Right renal pelvis (tissue), 4 donors: ENCODE measurements around the gene ACE2. TPM values are rescaled to one million over a fixed set of nuclear protein-coding genes. Genes with fewer than 3 reads are reported as not detected.

Experiments used
- DNase-seq, 4 donors: peaks; one replicate each; pipeline ENCODE4 v3.0.0-alpha.2; 2013; ENCODE audit warnings: low read depth in 4 of 4, low spot score in 3 of 4, missing footprints in 1 of 4
- polyA plus RNA-seq, 4 donors: library from polyadenylated mRNA; unstranded; fragments of 120-200 nt; gene quantifications; one replicate each; pipeline ENCODE4 v1.2.1, GENCODE V29; 2013; ENCODE audit not compliant: insufficient read length in 4 of 4

Gene ACE2
- polyA plus RNA-seq, 4 donors = 43.5 to 70.3 (median 53.9) TPM

DNA sequence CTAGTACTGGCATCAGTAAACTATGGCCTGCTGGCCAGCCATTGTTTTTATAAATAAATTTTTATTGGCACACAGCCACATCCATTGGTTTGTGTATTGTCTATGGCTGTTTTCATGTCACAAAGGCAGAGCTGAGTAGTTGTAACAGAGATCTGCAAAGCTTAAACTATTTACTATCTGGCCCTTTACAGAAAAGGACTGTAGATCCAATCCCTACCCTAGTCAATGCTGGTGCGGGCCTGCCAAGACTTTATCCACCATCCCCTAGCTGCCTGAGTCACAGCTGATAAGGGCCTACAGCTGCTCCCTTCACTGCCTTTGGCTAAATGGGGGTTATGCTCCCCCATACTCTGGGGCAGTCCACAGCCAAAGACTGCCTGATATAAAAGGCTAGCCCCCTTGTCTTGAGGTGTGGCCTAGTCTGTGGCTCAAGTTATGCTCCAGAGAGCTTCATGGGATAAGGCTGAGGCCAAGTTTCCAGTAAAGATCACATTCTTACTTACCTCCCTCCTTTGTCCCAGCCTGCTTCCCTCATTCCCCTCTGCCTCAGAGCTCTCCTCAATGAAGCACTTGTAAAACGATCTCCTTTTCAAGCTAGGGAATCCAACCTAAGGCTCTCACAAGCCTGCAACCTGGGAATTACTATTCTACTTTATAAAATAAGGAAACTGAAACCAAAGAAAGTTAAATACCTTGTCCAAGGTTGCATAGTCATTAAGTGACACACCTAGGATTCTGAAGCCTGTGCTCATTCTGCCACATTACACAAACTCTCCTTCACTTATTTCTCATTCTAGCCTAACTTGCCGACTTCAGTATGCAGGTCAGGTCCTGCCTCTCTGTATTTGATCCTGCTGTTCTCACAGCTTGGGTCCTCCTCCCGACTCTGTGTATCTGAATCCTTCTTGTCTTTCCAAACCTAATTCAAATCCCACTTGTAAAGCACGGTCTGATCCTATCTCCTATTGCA lies 20.7 kb downstream of the ACE2 start:
- DNase-seq = no peak

DNA sequence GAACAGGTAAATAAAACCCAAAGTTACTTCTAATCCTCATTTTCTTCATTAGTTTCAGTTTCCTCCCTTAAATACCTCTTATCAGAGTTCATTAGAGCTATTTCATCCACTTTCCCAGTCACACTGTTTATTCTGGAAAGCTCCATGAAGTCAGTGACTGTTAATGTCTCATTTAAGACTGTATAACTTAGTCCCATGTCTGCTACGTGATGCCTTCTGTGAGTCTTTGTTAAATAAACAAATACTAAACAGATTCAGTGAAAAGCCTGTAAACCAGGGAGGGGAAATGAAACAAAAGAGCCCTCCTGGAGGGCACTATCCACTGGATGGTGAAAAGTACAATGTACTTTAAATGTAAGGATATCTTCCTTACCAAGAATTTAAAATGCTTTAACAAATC lies 24.7 kb downstream of the ACE2 start:
- no peak for DNase-seq

DNA sequence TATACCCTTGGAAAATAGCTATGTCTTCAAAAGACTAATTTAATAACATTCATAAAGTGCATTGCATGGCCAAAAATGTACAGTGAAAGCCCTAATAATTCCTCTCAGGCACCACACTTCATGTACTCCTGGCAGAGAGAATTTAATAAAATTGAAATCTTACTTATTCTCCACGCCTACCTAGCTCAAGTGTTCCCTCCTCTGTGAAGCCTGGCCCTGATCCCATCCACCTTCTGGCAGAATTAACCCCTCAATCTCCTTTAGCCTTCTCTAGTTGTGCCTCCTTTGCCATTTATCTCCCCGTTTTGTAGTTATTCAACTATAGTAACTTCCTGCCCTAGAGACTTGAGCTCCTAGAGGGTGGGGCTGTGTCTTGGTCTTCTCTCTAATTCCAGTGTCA lies 26.7 kb downstream of the ACE2 start:
- DNase-seq = no peak

DNA sequence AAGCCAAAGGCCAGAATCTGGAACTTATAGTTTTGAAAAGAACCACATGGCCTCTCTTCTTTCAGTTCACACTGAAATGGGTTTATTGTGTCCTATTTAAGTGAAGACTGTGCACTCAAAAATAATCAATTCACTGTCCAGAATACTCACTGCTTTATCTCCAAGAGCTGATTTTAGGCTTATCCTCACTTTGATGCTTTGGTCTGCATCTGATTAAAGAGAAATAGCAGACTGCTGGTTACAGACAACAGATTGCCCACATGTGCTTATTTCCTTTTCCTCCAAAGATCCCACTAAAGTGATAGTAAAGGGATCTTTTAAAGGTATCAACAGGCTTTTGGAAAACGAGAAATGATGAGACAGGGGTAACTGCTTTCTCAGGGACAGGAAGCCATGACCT lies 30.6 kb downstream of the ACE2 start:
- no peak for DNase-seq

DNA sequence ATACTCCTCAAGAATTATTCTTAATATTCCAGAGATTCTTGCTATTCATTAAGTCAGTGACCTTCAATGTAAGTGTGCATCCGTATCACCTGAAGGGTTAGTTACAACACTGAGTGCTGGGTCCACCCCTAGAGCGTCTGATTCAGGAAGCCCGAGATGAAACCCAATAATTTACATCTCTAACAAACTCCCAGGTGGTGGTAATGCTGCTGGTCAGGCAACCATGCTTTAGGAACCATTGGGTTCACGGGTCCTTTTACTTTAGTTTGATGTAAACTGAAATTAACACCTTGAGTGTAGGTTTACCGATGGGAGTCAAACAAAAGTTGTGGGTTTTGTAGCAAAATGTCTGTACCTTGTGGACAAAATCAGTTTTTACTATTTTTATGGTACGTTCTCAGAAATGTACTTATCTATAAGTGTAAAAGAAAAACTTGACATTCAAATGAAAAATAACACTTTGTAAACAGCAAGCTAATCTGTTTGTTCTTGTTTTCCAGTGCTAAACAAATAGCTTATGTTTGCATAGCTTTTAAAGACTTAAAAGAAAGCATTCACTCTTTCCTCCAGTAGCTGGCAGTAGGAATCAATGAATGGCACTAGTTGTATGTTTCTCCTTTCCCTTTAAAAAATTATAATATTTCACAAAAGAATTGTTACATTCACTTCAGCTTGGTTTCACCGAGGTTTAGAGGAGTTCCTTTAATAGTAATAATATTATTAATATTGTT lies 32.7 kb downstream of the ACE2 start:
- no peak for DNase-seq

DNA sequence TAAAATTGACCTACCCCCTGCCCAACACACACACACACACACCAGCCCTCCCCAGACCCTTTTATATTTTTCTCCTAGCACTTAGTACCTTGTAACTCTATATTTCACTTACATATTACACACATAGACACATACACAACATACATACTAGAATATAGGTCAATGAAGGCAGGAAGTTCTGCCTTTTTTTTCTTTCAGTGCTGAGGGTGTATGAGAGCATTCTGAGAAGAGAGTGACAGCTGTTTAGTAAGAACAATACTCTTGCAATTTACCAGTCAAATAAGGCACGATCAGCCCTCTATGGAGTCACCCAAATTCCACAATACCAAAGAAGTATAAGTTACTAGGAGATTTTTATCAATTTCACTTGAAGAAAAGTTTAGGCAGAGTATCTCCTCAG lies 33.5 kb downstream of the ACE2 start:
- no peak for DNase-seq

DNA sequence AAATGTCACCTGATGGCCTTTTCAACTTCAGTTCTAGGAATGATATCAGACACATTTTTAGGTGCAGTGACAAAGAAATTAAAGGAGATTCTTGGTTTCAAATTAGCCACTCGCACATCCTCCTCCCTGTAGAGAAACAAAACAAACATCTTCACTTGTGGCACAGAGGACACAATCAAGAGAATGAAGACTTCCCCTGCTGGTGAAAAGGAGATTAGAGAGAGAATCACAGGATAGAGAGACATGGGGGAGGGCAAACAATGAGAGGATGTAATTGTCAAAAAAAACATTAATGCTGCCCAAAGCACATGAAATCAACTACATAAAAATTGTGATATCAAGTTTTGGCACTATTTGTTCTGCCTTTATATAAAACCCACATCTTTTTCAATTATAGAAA lies 34.5 kb downstream of the ACE2 start:
- DNase-seq = no peak

DNA sequence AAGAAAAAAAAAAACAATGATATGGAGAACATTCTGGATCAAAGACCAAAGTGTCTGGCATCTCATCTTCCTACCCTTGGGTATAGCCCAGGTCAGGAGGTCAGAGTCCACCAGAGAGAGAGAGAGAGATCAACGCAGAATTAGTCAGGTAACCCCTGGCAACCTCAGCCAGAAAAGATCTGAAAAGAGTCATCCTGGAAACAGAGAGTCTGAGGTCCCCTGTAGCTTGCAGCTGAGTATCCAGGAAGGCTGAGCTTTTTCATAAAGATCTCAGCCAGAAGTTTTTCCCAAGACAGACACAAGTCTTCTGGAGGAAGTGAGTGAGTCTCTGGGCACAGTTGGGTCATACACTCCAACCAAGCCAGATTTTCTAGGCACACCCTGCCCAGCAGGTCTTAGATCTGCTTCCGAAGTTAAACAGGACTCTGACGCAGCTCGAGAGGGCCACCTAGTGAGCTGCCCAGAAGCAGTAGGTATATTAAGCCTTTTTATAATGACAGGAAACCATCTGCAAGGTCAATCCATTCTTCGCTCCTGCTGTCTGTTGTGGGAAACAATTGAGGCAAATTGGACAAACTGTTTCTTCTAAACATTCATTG lies 35.7 kb downstream of the ACE2 start:
- peak in 2 of 4 donors; percentile 3 to 26 for DNase-seq

DNA sequence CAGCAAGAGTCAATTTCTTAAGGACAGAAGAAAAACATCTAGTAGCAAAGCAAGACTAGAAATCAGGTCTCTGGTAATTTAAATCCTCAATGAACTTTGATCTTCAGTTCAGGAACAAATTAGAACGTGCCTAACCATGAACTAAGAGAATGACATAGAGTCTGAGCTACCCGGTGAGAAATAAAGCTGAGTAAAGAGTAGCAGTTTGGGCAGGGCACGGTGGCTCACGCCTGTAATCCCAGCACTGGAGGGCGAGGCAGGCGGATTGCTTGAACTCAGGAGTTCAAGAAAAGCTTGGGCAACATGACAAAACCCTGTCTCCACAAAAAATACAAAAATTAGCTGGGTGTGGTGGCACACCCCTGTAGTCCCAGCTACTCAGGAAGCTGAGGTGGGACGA lies 37.7 kb downstream of the ACE2 start:
- no peak for DNase-seq

DNA sequence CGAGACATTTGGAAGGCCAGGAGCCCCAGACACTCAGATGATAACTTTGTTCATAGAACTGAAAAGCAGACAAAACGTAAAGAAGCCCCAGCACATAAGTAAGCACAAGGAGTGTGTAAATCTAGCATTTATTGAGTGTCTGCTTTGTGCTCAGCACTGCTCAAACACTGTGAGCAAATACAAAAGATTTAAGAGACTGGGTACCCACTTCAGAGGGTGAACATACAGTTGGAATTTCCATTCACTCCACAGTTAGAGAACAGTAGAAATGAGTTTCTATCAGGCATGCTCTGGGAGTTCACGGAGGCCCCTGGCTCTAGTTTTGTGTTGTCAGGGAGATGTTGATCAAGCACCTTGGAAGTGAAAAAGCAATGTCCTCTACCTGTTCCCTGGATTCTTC lies 39.8 kb downstream of the ACE2 start:
- DNase-seq = no peak

DNA sequence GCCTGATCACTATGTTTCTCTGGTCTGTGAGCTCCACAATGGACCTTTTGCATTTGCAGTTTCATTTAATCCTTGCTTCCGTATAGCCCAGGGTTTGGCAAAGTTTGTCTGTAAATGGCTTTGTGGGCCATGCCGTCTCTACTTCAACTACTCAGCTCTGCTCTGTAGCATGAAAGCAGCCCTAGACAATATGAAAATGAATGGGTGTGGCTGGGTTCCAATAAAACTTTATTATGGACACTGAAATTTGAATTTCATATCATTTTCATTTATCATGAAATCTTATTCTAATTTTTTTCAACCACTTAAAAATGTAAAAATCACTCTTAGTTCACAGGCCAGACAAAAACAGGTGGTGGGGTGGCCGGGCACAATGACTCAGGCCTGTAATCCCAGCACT lies 41.5 kb downstream of the ACE2 start:
- no peak for DNase-seq

DNA sequence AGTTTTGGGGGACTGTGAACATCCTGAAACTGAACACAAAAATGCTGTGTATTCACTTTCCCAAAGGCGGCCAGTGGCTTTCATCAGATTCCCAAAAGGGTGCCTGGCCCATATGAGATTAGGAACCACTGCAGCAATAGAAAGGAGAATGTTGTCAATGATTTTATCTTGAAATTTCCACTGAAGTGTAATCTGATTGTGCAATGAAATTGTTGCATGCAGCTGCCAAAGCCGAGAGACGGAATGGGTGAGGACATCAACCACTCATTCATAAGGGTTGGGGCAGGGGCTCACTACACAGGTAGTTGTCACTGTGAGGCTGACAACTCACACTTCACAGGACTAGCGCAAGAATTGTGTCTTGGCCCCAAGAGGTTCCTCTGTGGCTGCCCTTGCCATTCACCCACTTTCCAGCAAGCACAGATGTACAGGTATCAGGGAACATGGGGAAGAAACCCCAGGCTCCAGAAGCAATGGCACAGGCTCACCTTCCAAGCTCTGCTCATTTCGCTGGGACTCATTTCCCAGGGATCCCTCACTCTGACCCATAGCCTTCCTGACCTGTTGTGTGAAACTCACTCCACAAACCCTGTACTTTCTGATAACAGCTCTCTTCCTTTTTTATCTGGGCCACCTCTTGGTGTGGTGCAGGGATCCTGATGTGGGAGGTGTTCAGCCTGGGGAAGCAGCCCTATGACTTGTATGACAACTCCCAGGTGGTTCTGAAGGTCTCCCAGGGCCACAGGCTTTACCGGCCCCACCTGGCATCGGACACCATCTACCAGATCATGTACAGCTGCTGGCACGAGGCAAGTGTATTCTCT lies 51.4 kb downstream of the ACE2 start:
- no peak for DNase-seq

DNA sequence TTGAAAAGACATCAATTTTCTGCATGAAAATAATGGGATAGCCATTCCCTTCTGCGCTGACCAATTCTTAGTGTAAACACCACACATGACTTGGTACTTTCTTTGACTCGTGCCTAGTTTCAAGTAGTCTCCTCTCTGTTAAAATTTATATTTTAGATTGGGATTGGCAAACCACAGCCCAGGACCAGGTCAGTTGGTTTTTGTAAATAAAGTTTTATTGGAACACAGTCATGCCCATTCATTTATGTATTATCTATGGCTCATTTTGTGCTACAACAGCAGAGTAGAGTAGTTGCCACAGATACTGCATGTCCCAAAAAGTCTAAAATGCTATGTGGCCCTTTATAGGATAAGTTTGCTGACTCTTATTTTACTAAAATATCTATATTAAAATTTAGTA lies 53.4 kb downstream of the ACE2 start:
- DNase-seq = no peak

DNA sequence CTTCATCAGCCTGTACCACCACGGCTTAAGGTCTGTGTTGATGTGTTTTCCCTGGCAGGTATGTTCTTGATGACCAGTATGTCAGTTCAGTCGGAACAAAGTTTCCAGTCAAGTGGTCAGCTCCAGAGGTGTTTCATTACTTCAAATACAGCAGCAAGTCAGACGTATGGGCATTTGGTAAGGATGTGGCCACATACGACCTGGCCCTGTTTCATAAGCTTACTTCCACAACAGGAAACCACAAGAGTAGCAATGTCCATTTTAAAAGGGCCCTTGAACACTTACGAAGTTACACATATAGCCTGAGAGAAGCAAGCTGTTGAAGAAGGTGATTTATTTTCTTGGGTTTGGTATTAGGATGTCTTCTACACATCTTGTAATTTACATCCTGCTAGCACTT lies 54.0 kb downstream of the ACE2 start:
- DNase-seq = no peak

DNA sequence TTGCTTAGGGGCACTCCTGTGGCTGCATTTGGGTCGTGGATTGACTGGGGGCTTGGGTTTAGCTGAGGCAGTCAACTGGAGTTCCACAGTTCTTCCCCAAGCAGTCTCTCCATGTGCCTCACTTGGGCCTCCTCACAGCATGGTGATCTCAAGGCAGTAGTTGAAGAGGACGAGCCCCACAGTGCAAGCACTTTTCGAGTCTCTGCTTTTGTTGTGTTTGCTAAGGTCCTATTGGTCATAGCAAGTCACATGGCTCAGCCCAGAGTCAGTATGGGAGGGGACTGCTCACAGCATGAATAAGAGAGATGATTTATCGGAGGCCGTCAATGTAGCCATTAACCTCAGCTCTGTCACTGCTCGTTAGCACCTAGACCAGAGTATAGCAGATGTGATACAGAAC lies 70.4 kb downstream of the ACE2 start:
- no peak for DNase-seq

DNA sequence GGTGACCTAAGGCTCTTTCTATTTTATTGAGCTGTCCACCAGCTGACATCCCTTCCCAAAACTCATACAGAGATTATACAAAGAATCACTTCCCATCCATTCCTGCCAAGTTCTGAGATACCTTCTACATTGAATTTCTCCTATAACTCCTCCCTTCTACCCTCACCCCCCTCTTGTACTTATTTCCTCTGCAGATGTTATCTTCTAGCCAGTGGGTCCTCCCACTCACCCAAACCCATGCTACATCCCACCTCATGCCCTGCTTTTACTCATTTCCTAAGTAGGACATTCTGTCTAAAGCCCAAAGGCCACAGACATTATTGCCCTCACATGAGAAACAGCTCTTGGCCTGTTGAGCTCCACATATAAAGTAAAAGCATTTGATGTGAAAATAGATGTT lies 71.6 kb downstream of the ACE2 start:
- no peak for DNase-seq

DNA sequence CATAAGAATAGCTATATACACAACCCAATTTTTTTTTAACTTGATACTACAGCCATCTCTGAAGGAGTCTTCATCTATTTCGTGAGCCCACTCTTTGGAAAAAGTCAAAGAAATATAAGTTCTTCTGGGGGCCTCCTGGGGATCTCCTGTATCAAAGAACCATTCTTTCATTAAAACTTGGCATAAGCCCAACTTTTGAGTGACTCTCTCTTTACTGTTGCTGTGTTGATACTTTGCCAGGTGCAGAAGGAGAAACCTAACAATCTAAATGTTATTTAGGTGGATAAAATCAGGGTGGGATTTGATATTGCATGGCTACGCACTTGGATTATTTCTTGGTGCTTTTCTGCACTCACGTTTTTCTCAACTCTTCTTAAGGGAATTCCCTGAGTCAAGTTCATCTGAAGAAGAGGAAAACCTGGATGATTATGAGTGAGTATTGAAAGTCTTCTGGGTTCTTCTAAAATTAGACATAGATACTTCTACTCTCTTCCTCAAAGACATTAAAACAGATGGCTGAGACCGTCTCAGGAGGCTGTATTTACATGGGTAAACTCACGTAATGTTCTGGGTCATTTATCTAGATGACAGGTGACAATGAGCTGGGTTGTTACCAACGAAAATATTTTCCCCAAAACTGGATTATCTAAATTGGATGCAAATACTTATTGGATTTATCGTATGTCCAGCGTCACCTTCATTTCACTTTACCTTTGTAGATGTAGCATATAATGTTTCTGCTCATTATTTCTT lies 74.9 kb downstream of the ACE2 start:
- DNase-seq = no peak

DNA sequence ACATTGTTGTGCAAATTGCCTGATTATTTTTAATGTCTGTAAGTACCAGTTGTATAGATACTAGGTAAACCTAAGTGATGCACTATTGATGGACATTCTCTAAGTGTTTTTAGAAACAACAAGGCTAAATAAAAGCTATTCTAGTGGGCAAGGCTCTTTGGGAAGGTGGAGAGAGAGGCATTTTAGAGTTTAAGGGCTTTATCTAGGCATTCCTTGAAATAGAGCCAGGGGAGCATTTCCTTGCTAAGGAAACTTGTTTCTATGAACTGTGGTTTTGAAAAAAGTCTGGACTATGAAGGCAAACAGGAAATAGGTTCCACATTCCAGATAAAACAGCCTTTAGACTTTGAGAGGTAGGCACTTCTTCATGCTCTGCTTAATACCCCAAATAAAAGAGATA lies 76.3 kb downstream of the ACE2 start:
- peak in 1 of 4 donors; percentile 5 for DNase-seq

DNA sequence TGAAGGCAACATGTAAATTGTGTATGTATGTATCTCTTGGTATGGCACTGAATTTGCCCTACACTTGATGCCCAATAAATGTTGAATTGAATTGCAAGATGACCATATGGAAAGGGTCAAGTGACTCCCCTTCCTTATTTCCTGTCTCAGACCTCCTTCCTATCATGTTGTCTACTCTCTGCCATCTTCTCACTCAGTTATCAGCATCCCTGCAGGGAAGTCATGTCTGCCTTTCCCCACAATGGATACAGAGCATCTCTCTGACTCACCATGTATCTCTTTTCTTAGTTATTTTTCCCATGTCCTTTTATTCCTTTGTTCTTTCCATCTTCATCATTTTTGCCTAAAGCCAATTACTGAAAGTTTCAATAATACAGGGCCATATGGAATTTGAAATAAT lies 77.7 kb downstream of the ACE2 start:
- no peak for DNase-seq

DNA sequence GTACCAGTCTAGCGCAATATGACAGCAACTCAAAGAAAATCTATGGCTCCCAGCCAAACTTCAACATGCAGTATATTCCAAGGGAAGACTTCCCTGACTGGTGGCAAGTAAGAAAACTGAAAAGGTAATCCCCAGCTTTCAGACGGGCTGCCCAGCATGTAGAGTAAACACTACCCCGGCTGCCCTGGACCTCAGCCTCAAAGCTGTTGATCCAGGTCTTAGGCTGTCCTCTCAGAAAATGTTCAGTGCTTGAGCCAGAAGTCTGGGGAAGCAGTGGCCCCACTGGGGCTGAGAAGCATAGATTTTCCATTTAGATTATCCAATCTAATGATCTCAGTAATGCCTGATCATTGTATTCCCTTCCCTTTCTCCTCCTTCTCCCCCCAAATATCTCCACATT lies 78.3 kb downstream of the ACE2 start:
- no peak for DNase-seq
